HuH-7.5 (cell line): ENCODE results near the gene NAV2.

ENCODE experiments used
- DNase-seq: peaks from one replicate; pipeline ENCODE4 v3.0.0; 2011; ENCODE audit warnings: low spot score

Gene NAV2

DNA sequence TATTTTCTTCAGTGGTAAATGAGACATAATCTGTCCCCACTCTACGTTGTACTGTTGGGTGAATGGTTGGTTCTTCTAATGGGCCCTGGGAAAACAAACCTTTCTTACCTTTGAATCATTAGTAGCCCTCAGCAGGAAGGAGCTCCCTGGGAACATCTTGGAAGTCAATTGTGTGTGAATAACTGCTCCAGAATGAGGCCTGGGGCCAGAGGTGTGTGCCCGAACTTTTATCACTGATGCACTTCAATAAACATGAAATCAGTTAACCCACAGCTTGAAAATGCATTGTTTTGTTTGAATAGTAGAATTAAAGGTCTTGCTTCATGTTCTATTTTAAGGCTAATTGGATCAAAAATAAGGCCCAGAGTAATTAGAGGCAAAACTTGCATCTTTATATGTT lies 67.1 kb downstream of the NAV2 start:
- no peak for DNase-seq

DNA sequence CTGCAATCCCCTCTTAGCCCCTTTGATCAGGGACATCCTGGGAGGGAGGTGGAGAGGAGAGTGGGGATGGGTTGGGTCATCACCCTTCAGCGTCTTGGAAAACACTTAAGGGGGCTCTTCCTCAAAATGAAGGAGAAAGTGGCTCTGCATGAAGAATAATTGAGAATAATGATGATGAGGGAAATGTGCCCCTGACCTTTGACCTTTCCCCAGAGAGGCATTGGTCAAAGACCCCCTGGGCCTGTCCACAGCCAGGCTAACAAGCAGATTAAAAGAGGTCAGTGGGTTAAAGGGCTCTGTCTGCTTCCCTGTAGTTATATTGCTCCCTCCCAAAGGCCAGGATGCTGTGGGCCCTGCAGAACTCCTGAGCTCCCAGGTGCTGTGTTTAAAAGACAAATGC lies 68.7 kb downstream of the NAV2 start:
- DNase-seq = no peak

DNA sequence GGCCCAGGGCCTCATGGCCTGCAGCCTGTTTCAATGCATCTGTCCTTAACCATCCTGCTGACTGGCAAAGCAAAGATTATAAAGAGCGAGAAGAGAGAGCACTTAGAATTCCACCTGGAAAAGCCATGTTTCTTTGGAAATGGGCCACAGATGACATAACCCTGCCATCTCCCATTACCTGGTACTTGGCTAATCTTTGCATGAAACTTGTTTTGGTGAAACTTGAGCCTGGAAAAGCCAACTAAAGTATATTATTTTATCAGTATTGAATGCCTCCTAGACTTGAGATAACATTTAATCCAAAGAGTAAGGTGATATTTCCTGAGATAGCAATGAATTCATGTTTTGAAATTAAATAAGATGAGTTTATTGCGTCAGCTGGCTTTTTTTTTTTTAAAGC lies 72.6 kb downstream of the NAV2 start:
- DNase-seq = no peak

DNA sequence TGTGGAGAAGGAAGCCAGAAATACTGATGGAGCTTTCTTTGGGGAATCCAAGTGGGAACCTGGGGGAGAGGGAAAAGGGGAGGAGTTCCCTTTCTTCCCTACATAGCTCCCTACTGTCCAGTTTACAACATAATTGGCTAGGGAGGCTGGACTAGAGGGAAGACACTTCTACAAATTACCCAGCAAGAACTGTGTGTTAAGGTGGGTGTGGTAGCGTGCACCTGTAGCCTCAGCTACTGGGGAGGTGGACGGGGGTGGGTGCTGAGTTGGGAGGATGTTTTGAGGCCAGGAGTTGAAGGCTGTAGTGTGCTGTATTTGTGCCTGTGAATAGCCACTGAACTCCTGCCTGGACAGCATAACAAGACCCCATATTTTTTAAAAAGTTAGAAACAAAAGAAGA lies 74.0 kb downstream of the NAV2 start:
- DNase-seq = no peak

DNA sequence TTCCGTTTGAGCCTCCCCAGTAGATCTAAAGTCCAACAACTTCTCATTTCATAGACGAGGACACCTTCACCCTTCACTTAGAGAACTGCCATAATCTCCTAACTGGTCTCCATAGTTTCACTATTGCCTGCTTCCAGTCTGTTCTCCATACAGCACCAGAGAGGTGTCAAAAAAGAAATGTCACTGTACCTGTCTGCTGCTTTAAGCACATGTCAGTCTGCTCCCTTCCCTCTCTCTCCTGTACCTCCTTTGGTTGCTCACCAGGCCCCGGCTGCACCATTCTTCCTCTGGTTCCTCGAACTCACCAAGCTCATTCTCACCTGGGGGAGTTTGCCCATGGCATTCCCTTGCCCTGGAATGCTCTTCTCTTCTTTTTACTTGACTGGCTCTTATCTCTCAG lies 75.8 kb downstream of the NAV2 start:
- DNase-seq = no peak

DNA sequence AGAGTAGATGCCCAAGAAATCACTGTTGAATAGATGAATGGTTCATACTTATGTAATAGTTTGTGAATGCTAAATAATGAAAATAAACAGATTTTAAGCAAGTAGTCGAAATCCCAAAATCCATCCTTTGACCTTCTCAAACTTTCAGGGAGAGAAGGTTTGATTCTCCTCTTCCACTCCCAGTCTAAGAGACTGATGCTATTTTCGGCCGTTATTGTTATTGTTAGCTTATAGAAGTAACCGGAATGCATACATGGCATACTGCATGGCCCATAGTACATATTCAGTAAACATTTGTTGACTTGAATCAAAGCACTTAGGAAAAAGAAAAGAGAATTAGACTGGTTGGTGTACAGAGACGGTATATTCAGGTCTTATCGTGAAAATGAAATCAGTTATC lies 76.6 kb downstream of the NAV2 start:
- no peak for DNase-seq

DNA sequence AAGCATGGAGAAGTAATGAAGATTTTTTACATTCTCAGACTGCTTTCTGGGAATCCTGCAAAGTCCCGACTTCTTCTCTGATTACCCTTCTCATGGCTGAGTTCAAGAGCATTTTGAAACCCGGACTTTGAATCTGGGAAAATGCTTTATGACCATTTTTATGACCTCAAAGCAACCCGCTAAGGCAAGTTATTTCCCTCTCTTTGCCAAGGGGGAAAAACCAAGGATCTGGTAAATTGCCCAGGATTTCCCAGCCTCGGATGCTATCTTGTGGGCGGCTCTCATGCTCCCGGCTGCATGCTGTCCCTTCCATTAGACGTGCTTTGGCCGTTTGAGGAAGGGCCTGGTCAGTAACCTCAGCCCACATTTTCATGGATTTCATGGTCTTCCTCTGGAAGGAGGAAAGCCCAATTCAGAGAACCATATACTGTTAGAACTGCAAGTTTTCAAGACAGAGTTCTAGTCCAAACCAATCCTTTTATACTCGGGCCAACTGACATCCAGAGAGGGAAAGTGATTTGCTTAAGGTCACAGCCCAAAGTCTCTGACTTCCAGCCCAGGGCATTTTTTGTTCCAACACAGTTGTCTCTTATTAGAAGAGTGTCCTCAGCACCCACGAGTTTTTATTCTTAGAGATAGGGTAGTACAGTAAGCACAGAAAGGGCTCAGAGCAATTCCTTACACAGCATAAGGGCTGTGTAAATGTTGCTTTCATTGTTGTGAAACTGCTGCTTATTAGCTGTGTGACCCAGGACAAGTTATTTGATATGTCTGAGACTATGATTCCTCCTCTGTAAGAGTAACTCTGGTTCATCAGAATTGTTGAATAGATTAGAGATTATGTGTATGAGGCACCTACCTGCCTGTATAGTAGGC lies 77.4 kb downstream of the NAV2 start:
- no peak for DNase-seq

DNA sequence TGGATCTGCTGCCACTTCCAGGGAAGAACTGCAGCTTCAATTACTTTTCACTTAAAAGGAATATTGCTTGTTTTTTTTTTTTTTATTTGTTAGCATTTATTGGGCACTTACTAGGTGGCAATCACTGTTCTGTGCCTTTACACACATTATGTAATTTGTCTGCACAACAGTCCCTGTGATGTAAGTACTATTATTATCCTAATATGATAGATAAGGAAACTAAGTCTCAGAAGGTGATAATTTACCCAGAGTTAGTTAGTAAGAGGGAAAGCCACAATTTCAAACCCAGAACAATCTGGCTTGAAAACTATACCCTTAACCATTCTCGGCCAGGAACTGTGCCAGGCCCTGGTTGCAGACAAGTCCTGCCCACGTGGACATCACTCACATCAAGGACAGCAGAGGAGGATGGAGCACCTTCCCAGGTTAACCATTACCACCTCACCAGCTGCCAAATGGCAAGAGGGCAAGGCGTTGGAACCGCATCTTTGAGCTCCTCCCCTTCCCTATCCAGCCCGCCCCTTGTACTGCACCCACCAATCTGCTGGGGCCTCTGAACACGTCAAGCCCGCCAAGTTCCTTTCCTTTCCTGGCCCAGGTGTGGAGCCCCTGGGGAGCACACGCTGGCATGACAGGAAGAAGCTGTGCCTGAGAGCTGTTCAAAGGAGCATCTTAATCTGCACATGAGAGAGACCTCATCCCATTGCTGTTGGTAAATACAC lies 78.4 kb downstream of the NAV2 start:
- no peak for DNase-seq

DNA sequence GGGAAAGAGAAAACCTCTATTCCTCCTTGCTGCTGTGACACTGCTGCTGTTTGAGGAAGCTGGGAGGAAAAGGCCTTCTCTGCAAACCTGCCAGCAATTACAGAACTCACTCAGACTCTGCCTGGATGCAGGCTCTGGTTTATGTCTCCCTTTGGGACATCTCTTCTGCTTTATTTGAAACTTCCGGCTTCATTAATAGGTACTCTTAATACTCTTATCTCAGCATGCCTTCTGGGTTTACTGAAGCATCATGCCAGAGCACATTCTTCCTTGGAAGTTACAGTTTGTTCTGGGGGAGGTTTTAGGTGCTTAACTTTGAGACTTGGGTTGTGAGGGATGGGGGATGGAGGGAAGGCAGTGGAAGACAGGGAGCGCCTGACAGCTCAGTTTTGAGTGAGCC lies 79.9 kb downstream of the NAV2 start:
- DNase-seq = no peak

DNA sequence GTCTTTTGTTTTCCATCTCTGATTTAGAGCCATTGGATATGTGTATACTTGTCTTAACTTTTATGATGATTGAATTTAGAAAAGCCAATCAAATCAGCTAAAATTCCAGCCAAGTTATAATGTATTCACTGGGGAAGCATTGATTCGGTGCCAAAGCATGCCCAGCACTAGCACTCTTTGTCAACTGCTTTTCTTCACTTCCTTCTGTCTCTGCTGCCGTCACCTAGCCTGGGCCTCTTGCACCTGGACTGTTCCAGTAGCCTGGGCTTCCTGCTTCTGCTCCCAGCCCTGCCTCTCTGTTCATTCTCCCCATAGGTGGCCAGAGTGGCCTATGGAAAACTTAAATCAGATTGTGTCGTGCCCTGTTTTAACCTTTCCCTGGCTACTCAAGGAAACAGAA lies 80.7 kb downstream of the NAV2 start:
- DNase-seq = no peak

DNA sequence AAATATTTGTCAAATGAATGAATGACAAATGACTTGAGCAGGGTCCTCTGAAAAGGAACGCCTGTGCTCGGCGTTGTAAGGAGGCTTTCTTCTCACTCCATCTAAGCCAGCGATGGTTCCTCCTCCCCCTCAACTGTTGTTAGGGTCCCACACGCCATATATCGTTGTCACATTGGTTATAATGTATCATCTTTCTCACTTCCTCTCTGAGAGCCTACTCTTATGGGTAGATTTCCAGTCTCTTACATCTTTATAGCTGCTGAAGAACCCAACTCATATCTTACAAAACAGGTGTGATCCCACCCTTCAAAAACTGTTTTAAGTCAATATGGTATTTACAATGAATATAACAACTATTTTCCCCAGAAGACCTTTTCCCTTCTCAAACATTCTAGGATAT lies 81.5 kb downstream of the NAV2 start:
- DNase-seq = no peak

DNA sequence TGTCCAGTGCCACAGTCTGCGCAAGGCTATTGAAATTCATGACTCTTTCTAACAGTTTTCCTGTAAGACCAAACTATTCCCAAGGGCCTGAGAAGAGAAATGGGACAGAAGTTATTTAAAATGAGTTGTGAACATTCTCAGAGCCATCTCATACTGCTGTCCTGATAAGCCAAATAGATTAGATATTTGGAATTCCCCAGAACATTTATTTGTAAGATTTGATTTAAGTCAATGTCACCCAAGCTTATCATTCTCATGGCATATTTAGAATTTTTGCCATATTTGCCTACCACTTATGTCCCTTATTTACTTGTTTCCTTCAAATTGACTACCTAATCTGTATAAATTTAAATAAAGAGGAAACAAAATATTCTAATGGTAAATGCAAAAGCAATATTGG lies 82.4 kb downstream of the NAV2 start:
- DNase-seq = no peak

DNA sequence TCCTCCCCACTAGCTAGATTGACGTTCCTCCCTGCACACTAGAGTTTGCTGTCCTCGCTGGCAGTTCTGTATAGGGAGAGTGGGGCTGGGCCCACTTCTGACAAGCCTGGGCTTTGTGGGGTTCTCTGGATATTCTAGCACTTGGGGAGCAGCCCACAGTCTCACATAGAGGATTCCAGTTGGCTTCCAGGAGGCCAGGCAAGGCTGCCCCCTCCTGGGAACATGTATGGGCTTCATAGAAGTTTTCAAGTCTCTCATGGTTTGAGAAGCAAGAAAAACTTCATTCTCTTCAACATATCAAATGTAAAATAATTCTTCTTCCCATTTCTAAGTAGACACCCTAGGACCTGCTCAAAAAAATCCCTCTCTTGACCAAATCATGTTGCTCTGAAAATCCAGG lies 87.5 kb downstream of the NAV2 start:
- DNase-seq = no peak

DNA sequence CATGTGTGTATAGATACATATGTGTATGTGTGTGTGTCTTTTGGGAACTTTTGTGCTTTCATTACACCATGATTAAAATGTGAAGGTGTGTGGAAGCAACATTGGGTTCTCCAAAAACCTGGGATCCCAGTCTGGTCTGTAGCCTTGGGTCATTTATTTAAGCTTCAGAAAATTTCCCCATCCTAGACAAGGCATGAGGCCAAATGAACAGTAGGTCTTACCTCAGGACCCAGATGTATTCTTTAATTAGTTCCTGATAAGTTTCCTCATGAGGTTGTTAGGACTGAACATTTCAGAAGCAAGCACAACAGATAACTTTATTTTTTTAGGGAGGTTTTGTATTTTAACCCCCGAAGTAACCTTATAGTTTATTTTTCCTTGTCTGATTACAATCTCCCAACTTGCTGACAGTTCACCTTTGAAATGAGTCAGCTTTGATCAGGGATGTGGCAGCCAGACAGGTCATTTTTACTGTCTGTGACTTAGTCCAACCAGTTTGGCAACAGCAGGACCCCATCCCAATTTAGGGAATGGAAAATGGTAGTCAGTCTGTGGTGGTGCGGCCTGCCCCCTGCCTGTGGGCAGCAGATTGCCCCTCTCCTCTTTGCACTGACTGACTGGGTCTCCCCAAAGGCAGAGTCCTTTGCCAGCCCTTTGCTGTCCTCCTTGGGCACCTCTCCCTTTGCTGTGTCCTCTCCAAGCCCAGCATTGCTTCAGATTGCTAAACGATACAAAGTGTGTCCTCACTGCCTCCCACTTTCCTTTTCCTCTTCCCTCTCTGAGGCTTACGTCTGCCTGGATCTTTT lies 88.3 kb downstream of the NAV2 start:
- no peak for DNase-seq

DNA sequence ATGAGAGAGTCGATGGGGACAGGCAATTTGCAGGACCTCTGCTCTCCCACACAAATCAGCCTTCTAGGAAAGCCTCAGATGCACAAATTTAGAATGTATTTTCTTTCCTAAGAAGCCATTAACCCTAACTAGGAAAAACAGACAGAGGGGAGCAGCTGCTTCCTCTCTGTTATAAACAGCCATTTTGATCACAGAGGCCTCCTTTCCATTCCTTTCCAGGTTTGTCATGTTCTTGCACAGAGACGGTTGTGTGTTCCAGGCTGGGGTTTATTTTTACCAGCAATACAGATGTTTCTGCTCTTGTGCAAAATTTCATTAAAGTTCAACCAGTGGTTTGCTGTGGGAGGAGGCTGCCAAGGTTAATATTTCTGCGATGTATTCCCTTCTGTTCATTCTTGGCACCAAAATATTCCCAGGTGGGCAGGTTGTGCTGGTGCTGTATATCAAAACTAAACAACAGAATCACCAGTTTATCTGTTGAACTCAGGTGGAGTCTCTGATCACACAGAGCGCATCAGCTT lies 90.2 kb downstream of the NAV2 start:
- no peak for DNase-seq

DNA sequence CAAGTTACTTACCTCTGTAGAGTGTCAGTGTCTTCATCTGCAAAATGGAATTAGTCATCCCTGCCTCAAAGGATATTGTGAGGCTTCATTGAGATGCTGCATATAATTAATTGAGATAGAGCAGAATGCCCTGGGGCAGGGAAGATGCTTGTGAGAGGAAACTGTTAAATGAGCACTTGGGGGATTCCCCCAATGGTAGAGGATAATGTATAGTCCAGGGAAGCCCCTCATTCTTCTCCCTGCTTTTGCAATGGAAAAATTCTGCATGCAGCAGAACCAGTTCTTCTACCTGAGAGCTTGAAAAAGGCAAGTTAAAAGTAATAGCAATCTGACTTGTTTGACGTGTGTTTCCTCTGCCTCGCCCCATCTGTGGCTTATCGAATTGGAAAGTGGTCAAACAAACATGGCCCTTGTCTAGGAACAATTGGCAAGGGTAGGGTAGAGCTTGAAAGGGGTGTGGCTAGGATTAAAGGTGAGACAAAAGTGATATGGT lies 90.9 kb downstream of the NAV2 start:
- no peak for DNase-seq

DNA sequence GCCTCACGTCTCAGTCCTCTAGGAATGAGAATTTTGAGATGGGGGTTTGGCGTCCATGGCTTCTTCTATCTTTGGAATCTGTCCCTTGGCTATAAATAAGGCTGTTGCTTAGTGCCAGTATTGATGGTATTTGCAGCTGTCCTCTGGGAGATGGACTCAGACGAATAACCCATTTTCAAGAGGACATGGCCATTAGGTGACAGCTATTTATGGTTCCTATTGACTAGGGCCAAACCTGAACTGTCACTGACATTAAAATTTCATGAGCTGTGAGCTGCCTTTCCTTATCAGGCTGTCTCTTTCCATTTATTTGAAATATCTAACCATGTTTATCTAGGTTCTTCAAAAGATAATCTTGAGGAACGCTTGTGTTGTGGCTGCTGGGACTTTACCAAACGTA lies 92.7 kb downstream of the NAV2 start:
- DNase-seq = no peak

DNA sequence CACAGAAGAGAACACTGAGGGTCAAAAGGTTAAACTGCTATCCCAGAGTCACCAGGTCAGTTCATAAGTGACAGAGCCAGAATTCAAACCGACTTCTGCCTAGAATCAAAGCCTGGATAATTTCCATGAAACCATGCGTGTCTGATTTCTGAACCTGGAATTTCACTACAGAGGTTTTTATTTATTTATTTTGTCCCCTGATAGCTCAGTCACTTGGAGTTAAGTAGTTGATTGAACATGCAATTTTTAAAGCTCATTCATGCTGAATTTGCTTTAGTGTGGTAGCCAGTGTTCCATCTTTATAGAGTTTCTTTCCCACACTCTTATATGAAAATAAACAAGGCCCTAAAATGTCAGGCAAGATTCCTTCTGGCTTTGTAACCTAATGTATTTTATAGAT lies 93.2 kb downstream of the NAV2 start:
- no peak for DNase-seq

DNA sequence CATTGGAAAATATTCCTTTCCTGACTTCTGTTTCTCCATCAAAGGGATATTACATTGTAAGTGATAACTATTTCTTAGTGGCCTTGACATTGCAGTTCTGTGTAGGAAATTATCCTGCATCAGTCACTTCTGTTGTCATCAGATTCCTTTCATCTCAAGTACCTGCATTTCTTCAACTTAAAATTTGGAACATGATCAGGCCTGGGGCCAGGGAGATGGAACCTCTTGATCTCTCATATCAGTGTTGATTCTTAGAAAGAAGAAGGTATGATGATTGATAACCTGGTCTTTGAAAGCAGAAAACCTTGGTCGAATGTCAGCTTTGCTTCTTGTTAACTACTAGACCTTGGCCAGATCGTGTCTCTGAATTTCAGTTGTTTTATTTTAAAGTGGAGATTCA lies 93.6 kb downstream of the NAV2 start:
- DNase-seq = no peak

DNA sequence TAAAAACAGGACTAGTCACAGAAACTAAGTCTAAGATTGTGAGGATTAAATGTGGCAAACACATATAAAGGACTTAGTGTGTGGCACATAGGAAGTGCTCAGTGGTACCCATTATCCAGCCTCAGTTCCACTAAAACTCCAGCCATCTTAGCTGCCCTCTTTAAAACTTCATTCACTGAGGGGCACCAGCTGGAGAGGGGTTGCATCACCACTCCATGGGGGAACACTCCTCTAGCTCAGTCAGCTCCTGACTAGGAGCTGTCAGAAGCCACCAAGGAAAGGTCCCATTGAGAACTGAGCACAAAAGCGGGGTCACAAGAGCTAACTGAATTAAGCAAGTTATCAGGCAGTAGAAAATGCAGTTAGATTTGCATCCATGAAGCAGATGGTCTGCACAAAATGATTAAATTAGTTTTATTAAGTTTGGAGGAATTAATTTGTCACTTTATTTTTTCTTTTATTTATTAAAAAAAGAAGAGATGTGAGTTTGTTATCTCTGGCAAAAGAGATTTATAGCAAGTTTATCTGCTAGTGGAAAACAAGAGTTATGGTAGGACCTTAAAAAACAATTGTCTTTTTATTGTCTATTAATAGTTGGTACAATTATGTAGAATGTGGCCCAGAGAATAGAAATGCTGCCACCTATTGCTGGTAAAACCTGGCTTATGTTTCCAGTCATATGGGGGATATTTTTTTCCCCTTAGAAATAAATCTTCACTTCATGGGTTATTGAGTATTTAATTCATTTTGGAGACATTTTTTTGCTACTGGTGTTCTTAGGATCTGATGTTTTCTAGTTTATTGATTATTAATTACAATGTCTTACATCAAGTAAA lies 95.7 kb downstream of the NAV2 start:
- DNase-seq = no peak

DNA sequence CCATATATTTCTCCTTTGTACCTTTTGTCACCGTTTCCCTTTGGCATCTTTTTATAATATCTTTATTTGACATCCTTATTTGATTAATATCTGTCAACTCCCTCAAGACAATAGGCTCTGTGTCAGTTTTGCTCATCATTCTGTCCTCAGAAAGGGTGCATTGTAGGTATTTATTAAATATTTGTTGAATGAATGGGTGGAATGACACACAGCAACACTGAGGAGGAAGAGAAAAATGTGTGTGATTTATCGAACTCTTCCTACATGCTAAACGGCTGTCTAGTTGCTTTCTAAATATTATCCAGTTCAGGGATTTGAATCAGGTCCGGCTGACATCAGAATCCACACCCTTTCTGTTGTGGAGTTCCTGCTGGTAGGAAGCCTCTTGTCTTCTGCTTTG lies 98.2 kb downstream of the NAV2 start:
- DNase-seq = no peak

DNA sequence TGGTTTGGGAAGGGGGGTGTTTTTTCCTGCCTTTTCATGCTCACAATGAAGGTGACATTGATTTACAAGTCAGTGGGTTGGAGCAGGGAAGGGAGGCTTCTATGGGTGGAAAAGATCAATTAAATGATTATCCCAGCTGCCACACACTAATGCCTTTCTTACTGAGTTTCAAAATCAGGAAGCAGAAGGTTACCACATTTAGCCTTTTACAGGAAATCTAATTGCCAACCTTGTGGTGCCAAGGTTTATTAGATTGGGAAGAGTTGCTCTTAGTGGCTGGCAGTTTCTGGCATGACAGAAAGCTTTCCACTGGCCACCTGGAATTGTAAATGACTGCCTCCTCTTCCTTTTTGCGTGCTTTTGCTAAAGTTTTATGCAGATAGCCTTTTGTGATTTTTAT lies 98.7 kb downstream of the NAV2 start:
- no peak for DNase-seq
